GM23338 (cell line): Measurements from ENCODE around the gene POLDIP3. TPM values are rescaled to one million over a fixed set of nuclear protein-coding genes. Genes with fewer than 3 reads are reported as not detected.

Experiments
- ATAC-seq: fragments of 200-7000 bp; cut with Tn5 transposase; 3 replicates; pipeline ENCODE4 v1.9.1; 2020
- DNase-seq: peaks from one replicate; pipeline ENCODE4 v3.0.0-alpha.2; 2015; ENCODE audit warnings: low spot score
- H2AFZ ChIP-seq: fragments of 200-600 bp; sonication (generic); 2 replicates; pipeline ENCODE4 v1.8.0; 2016; ENCODE audit warnings: antibody characterized with exemption, mild to moderate bottlenecking, moderate library complexity
- H3F3A ChIP-seq: fragments of 200-600 bp; sonication (generic); replicated peaks from 2 replicates; pipeline ENCODE4 v1.8.0; 2017; ENCODE audit warnings: antibody characterized with exemption, mixed run types, low read depth
- H3K27ac ChIP-seq: fragments of 200-600 bp; sonication (generic); 2 replicates; pipeline ENCODE4 v1.6.1; 2016; ENCODE audit warnings: low read depth
- H3K27me3 ChIP-seq: fragments of 200-600 bp; sonication (generic); 2 replicates; pipeline ENCODE4 v1.8.0; 2016; ENCODE audit warnings: mild to moderate bottlenecking, mixed run types, moderate library complexity; ENCODE audit not compliant: insufficient read depth
- H3K36me3 ChIP-seq: fragments of 200-600 bp; sonication (generic); 2 replicates; pipeline ENCODE4 v1.8.0; 2016; ENCODE audit warnings: mild to moderate bottlenecking; ENCODE audit not compliant: insufficient read depth
- H3K4me1 ChIP-seq: fragments of 200-600 bp; sonication (generic); 2 replicates; pipeline ENCODE4 v1.8.0; 2016; ENCODE audit warnings: mild to moderate bottlenecking, moderate library complexity; ENCODE audit not compliant: insufficient read depth
- H3K4me2 ChIP-seq: fragments of 200-600 bp; sonication (generic); 2 replicates; pipeline ENCODE4 v1.7.1; 2017; ENCODE audit warnings: mixed run types
- H3K4me3 ChIP-seq: fragments of 200-600 bp; sonication (generic); 2 replicates; pipeline ENCODE4 v1.6.1; 2016; ENCODE audit warnings: mixed run types
- H3K79me2 ChIP-seq: fragments of 200-600 bp; sonication (generic); replicated peaks from 2 replicates; pipeline ENCODE4 v1.8.0; 2017; ENCODE audit warnings: mild to moderate bottlenecking; ENCODE audit not compliant: insufficient read depth
- H3K9me2 ChIP-seq: fragments of 200-600 bp; sonication (generic); 2 replicates; pipeline ENCODE4 v1.8.0; 2017; ENCODE audit not compliant: insufficient read depth
- H4K20me1 ChIP-seq: fragments of 200-600 bp; sonication (generic); replicated peaks from 2 replicates; pipeline ENCODE4 v1.8.0; 2017; ENCODE audit warnings: mild to moderate bottlenecking; ENCODE audit not compliant: insufficient read depth
- H3K27ac Mint-ChIP-seq: 2 replicates; pipeline ENCODE4 v1.8.0; 2020; ENCODE audit warnings: inconsistent platforms, mild to moderate bottlenecking, moderate library complexity, mixed read lengths
- H3K27me3 Mint-ChIP-seq: 3 replicates; pipeline ENCODE4 v1.8.0; 2022; ENCODE audit warnings: low read depth, mild to moderate bottlenecking, moderate library complexity, mixed read lengths, inconsistent platforms; ENCODE audit not compliant: insufficient read depth, poor library complexity
- H3K36me3 Mint-ChIP-seq: 3 replicates; pipeline ENCODE4 v1.8.0; 2021; ENCODE audit warnings: low read depth, mild to moderate bottlenecking, inconsistent platforms, moderate library complexity, mixed read lengths
- H3K4me1 Mint-ChIP-seq: 3 replicates; pipeline ENCODE4 v1.8.0; 2020; ENCODE audit warnings: mild to moderate bottlenecking, inconsistent platforms, mixed read lengths
- H3K4me3 Mint-ChIP-seq: 3 replicates; pipeline ENCODE4 v1.8.0; 2021; ENCODE audit warnings: moderate library complexity, mild to moderate bottlenecking, inconsistent platforms, mixed read lengths
- H3K9me3 Mint-ChIP-seq: 3 replicates; pipeline ENCODE4 v1.8.0; 2020; ENCODE audit warnings: moderate library complexity, mild to moderate bottlenecking, inconsistent platforms, mixed read lengths
- CREB1 ChIP-seq: fragments of 250-450 bp; sonication (Bioruptor Pico); IDR thresholded peaks from 2 replicates; pipeline ENCODE4 v1.5.0; 2020; ENCODE audit warnings: low read depth, mild to moderate bottlenecking, moderate library complexity
- EZH2 ChIP-seq: fragments of 200-600 bp; sonication (generic); IDR thresholded peaks from one replicate; pipeline ENCODE4 v1.8.0; 2017; ENCODE audit warnings: antibody characterized with exemption, mild to moderate bottlenecking, low read depth; ENCODE audit not compliant: unreplicated experiment
- EZH2phosphoT487 ChIP-seq: fragments of 200-600 bp; sonication (generic); IDR thresholded peaks from one replicate; pipeline ENCODE4 v1.8.1; 2018; ENCODE audit warnings: antibody characterized with exemption; ENCODE audit not compliant: unreplicated experiment
- JUNB ChIP-seq: IDR thresholded peaks from one replicate; pipeline ENCODE4 v1.6.1; 2016; ENCODE audit warnings: antibody characterized with exemption; ENCODE audit not compliant: unreplicated experiment
- NANOG ChIP-seq: IDR thresholded peaks from 2 replicates; pipeline ENCODE4 v1.6.1; 2016; ENCODE audit warnings: antibody characterized with exemption, borderline replicate concordance
- STAT1 ChIP-seq: IDR thresholded peaks from one replicate; pipeline ENCODE4 v1.6.1; 2016; ENCODE audit warnings: antibody characterized with exemption; ENCODE audit not compliant: unreplicated experiment
- ZNF114 ChIP-seq: fragments of 250-450 bp; sonication (Bioruptor Pico); IDR thresholded peaks from 2 replicates; pipeline ENCODE4 v1.5.0; 2020; ENCODE audit warnings: mild to moderate bottlenecking, moderate library complexity
- ZNF331 ChIP-seq: fragments of 250-450 bp; sonication (Bioruptor Pico); IDR thresholded peaks from 2 replicates; pipeline ENCODE4 v1.5.0; 2020; ENCODE audit warnings: low read depth, mild to moderate bottlenecking, moderate library complexity
- polyA plus RNA-seq: library from polyadenylated mRNA; unstranded; fragments of >200 nt; fragmentation: Nextera tagmentation; extraction: Ambion mirVana; gene quantifications from 2 replicates; pipeline ENCODE4 v1.2.1, GENCODE V29; 2016
- total RNA-seq: library from RNA; depleted of rRNA; stranded (reverse); fragments of >200 nt; shearing (Covaris generic); gene quantifications from 2 replicates; pipeline ENCODE4 v1.2.3, GENCODE V29; 2014
- TF ChIP-seq, protein P1 (sequence below): IDR thresholded peaks from one replicate; pipeline ENCODE4 v1.6.1; 2018; ENCODE audit warnings: antibody characterized with exemption; ENCODE audit not compliant: unreplicated experiment
- TF ChIP-seq, protein P2 (sequence below), 2 experiments: fragments of 200-600 bp in 1 of 2; sonication (generic) in 1 of 2; conservative IDR thresholded peaks; 2 replicates each; pipeline versions ENCODE4 v1.5.1 to v1.6.1; 2016 to 2017; ENCODE audit warnings: antibody characterized with exemption in 2 of 2, low read depth in 2 of 2, mild to moderate bottlenecking in 2 of 2, moderate library complexity in 1 of 2
- TF ChIP-seq, protein P3 (sequence below): IDR thresholded peaks from 2 replicates; pipeline ENCODE4 v1.6.1; 2016; ENCODE audit warnings: antibody characterized with exemption
- TF ChIP-seq, protein P4 (sequence below): fragments of 250-450 bp; sonication (Bioruptor Pico); IDR thresholded peaks from 2 replicates; pipeline ENCODE4 v1.5.0; 2020; ENCODE audit warnings: mild to moderate bottlenecking, moderate library complexity

The POLDIP3 gene
- total and polyA plus RNA-seq, 2 experiments from 2014 or later: 38.2 to 54.3 TPM

DNA sequence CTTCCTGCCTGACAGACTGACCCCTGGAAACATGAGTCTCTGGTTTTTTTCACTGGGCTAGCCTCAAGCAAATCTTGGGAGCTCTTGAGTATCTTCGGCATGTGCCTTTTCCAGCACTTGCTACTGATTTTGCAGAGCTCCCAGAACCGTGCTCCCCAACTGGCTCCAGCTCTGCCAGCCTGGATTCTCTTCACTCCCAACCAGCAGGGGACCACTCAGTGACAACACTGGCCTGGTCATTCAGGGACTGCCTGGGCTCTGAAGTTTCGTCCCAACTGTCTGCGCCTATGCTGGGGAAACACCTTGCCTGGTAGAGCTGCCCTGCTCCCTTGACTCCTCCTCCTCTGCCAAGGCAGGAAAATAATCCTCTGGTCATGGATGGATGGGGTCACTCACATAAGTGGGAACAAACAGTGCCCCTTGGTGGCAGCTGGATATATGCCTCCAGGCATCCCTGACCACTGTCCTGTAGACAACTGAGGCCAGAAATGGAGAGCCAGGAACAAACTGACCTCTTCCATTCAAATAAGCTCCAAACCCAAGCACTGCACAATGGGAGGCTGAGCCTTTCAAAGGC, 30.2 kb downstream of the POLDIP3 start:
- H3K27me3 ChIP-seq: no peaks in the 10 kb centered on the region

More for the DNA sequence above, 30.2 kb downstream of the POLDIP3 start:
- Mint-ChIP-seq H3K27me3 (peaks cover 12% of the 10 kb centered on the region), H3K4me1 (peaks cover 6% of the 10 kb centered on the region), H3K36me3 (peaks cover 62% of the 10 kb centered on the region), H3K9me3 (no peaks in the 10 kb centered on the region), H3K4me3 (no peak overlapping the region), H3K27ac (peak overlapping the region; percentile 31; the same call in 1 of the 2 replicates)
- no peak for DNase-seq
- Histone ChIP-seq H3F3A (peaks cover 21% of the 10 kb centered on the region; the same call in 1 of the 2 replicates), H3K36me3 (peaks cover 13% of the 10 kb centered on the region), H3K4me3 (no peak overlapping the region), H3K27ac (no peak overlapping the region), H3K9me2 (no peaks in the 10 kb centered on the region), H3K4me2 (no peak overlapping the region), H4K20me1 (peaks cover 23% of the 10 kb centered on the region), H2AFZ (no peak overlapping the region), H3K79me2 (peaks cover 9% of the 10 kb centered on the region), H3K4me1 (peaks cover 3% of the 10 kb centered on the region; the same call in 1 of the 2 replicates)
- no peak for ATAC-seq
- TF ChIP-seq, protein P1, sequence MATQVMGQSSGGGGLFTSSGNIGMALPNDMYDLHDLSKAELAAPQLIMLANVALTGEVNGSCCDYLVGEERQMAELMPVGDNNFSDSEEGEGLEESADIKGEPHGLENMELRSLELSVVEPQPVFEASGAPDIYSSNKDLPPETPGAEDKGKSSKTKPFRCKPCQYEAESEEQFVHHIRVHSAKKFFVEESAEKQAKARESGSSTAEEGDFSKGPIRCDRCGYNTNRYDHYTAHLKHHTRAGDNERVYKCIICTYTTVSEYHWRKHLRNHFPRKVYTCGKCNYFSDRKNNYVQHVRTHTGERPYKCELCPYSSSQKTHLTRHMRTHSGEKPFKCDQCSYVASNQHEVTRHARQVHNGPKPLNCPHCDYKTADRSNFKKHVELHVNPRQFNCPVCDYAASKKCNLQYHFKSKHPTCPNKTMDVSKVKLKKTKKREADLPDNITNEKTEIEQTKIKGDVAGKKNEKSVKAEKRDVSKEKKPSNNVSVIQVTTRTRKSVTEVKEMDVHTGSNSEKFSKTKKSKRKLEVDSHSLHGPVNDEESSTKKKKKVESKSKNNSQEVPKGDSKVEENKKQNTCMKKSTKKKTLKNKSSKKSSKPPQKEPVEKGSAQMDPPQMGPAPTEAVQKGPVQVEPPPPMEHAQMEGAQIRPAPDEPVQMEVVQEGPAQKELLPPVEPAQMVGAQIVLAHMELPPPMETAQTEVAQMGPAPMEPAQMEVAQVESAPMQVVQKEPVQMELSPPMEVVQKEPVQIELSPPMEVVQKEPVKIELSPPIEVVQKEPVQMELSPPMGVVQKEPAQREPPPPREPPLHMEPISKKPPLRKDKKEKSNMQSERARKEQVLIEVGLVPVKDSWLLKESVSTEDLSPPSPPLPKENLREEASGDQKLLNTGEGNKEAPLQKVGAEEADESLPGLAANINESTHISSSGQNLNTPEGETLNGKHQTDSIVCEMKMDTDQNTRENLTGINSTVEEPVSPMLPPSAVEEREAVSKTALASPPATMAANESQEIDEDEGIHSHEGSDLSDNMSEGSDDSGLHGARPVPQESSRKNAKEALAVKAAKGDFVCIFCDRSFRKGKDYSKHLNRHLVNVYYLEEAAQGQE: no peak
- TF ChIP-seq, protein P2, sequence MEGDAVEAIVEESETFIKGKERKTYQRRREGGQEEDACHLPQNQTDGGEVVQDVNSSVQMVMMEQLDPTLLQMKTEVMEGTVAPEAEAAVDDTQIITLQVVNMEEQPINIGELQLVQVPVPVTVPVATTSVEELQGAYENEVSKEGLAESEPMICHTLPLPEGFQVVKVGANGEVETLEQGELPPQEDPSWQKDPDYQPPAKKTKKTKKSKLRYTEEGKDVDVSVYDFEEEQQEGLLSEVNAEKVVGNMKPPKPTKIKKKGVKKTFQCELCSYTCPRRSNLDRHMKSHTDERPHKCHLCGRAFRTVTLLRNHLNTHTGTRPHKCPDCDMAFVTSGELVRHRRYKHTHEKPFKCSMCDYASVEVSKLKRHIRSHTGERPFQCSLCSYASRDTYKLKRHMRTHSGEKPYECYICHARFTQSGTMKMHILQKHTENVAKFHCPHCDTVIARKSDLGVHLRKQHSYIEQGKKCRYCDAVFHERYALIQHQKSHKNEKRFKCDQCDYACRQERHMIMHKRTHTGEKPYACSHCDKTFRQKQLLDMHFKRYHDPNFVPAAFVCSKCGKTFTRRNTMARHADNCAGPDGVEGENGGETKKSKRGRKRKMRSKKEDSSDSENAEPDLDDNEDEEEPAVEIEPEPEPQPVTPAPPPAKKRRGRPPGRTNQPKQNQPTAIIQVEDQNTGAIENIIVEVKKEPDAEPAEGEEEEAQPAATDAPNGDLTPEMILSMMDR (conservative IDR thresholded peaks at IDR 0.05; ENCODE audit: low read depth in 2 of 2): no peak
- TF ChIP-seq EZH2 (no peak), ZNF331 (no peak), JUNB (no peak), NANOG (no peak), ZNF114 (CRISPR knock-in tag) (no peak), EZH2phosphoT487 (no peak), STAT1 (no peak), CREB1 (CRISPR knock-in tag) (no peak)
- TF ChIP-seq, protein P3, sequence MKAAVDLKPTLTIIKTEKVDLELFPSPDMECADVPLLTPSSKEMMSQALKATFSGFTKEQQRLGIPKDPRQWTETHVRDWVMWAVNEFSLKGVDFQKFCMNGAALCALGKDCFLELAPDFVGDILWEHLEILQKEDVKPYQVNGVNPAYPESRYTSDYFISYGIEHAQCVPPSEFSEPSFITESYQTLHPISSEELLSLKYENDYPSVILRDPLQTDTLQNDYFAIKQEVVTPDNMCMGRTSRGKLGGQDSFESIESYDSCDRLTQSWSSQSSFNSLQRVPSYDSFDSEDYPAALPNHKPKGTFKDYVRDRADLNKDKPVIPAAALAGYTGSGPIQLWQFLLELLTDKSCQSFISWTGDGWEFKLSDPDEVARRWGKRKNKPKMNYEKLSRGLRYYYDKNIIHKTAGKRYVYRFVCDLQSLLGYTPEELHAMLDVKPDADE: no peak
- TF ChIP-seq, protein P4, sequence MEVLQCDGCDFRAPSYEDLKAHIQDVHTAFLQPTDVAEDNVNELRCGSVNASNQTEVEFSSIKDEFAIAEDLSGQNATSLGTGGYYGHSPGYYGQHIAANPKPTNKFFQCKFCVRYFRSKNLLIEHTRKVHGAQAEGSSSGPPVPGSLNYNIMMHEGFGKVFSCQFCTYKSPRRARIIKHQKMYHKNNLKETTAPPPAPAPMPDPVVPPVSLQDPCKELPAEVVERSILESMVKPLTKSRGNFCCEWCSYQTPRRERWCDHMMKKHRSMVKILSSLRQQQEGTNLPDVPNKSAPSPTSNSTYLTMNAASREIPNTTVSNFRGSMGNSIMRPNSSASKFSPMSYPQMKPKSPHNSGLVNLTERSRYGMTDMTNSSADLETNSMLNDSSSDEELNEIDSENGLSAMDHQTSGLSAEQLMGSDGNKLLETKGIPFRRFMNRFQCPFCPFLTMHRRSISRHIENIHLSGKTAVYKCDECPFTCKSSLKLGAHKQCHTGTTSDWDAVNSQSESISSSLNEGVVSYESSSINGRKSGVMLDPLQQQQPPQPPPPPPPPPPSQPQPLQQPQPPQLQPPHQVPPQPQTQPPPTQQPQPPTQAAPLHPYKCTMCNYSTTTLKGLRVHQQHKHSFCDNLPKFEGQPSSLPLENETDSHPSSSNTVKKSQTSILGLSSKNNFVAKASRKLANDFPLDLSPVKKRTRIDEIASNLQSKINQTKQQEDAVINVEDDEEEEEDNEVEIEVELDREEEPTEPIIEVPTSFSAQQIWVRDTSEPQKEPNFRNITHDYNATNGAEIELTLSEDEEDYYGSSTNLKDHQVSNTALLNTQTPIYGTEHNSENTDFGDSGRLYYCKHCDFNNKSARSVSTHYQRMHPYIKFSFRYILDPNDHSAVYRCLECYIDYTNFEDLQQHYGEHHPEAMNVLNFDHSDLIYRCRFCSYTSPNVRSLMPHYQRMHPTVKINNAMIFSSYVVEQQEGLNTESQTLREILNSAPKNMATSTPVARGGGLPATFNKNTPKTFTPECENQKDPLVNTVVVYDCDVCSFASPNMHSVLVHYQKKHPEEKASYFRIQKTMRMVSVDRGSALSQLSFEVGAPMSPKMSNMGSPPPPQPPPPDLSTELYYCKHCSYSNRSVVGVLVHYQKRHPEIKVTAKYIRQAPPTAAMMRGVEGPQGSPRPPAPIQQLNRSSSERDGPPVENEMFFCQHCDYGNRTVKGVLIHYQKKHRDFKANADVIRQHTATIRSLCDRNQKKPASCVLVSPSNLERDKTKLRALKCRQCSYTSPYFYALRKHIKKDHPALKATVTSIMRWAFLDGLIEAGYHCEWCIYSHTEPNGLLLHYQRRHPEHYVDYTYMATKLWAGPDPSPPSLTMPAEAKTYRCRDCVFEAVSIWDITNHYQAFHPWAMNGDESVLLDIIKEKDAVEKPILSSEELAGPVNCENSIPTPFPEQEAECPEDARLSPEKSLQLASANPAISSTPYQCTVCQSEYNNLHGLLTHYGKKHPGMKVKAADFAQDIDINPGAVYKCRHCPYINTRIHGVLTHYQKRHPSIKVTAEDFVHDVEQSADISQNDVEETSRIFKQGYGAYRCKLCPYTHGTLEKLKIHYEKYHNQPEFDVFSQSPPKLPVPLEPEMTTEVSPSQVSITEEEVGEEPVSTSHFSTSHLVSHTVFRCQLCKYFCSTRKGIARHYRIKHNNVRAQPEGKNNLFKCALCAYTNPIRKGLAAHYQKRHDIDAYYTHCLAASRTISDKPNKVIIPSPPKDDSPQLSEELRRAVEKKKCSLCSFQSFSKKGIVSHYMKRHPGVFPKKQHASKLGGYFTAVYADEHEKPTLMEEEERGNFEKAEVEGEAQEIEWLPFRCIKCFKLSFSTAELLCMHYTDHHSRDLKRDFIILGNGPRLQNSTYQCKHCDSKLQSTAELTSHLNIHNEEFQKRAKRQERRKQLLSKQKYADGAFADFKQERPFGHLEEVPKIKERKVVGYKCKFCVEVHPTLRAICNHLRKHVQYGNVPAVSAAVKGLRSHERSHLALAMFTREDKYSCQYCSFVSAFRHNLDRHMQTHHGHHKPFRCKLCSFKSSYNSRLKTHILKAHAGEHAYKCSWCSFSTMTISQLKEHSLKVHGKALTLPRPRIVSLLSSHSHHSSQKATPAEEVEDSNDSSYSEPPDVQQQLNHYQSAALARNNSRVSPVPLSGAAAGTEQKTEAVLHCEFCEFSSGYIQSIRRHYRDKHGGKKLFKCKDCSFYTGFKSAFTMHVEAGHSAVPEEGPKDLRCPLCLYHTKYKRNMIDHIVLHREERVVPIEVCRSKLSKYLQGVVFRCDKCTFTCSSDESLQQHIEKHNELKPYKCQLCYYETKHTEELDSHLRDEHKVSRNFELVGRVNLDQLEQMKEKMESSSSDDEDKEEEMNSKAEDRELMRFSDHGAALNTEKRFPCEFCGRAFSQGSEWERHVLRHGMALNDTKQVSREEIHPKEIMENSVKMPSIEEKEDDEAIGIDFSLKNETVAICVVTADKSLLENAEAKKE (CRISPR knock-in tag): no peak
